Right lobe of liver (tissue), 6 donors: ENCODE data around the gene PICALM. TPM values are rescaled to one million over a fixed set of nuclear protein-coding genes. Genes with fewer than 3 reads are reported as not detected.

ENCODE experiments used
- ATAC-seq, 4 donors: fragments of 200-7000 bp; cut with Tn5 transposase; one replicate each; pipeline ENCODE4 v1.9.1; 2020; ENCODE audit warnings: mild to moderate bottlenecking in 4 of 4, moderate library complexity in 4 of 4
- DNase-seq, 3 donors: peaks; one replicate each; pipeline ENCODE4 v3.0.0-alpha.2; 2020
- H3K27ac ChIP-seq, 3 donors: fragments of 200-600 bp; one replicate each; pipeline ENCODE4 v1.8.0; 2022
- H3K27me3 ChIP-seq, 2 donors: fragments of 200-600 bp; one replicate each; pipeline ENCODE4 v1.8.0; 2022
- H3K36me3 ChIP-seq, 4 donors: fragments of 200-600 bp; sonication (generic) in 1 of 4; one replicate each; pipeline versions ENCODE4 v1.5.1 to v1.8.0; 2017 to 2022; ENCODE audit warnings: control low read depth in 1 of 4
- H3K4me1 ChIP-seq, 4 donors: fragments of 200-600 bp; sonication (generic) in 1 of 4; one replicate each; pipeline versions ENCODE4 v1.5.1 to v1.8.0; 2017 to 2022; ENCODE audit warnings: control low read depth in 1 of 4
- H3K4me3 ChIP-seq, 3 donors: fragments of 200-600 bp; one replicate each; pipeline ENCODE4 v1.8.0; 2022
- H3K9me3 ChIP-seq, 4 donors: fragments of 200-600 bp; sonication (generic) in 1 of 4; one replicate each; pipeline versions ENCODE4 v1.5.1 to v1.8.0; 2017 to 2022; ENCODE audit warnings: control low read depth in 1 of 4
- POLR2A ChIP-seq: fragments of 450-650 bp; IDR thresholded peaks from one replicate; pipeline ENCODE4 v1.6.1; 2017; ENCODE audit warnings: antibody characterized with exemption, mild to moderate bottlenecking
- WGBS: methylation state at CpG from one replicate; pipeline ENCODE4 v1.1.6; 2018; ENCODE audit warnings: low coverage, low lambda C conversion rate; ENCODE audit not compliant: insufficient coverage; ENCODE audit errors: missing lambda C conversion rate; 5-methylcytosine and 5-hydroxymethylcytosine counted together
- intact Hi-C, 2 donors: fragments of 100-400 bp; cut with DNase I; formaldehyde crosslinking; loops; one replicate each; pipeline versions ENCODE4 v1.11.2 to v1.14.1; 2022
- total RNA-seq, 6 experiments: library from RNA; depleted of rRNA in 2 of 6; stranded (reverse); fragments of >200 nt in 2 of 6; fragmentation: NEBNext Ultra II Directional in 3 of 6; extraction: Animal tissue kit (Norgen Biotek cat#: 25700) in 3 of 6; gene quantifications; one replicate each; pipeline versions ENCODE4 v1.1.0 to v1.2.4, GENCODE V29; 2016 to 2023
- TF ChIP-seq, protein P1 (sequence below), 4 donors: fragments of 200-600 bp in 3 of 4; fragments of 450-650 bp in 1 of 4; IDR thresholded peaks; one replicate each; pipeline versions ENCODE4 v1.5.1 to v1.8.0; 2016 to 2022; ENCODE audit warnings: antibody characterized with exemption in 4 of 4, mild to moderate bottlenecking in 2 of 4
- donor health status: DM: no; HTN: yes; CAD: no.
- donor health status: DM: no; HTN: no; CAD: no.
- donor health status: DM: no; HTN: no; CAD: no.
- donor health status: DM: no; HTN: yes; CAD: no.
- donor health status: DM: no; HTN: yes; CAD: no.

PICALM gene
- total RNA-seq, 6 experiments from 2014 or later: 84.1 to 137 (median 97.6) TPM

GRCh38 chr11:86035164-86035563 is 33.7 kb downstream of the PICALM start:
- peaks cover 0 to 29% (median 10%) of the 10 kb centered on the region in 4 donors for H3K4me1 ChIP-seq
- intact Hi-C loops: no loop called here
- H3K36me3 ChIP-seq: peaks cover 0 to 8% (median 0%) of the 10 kb centered on the region in 4 donors
- no peak for TF ChIP-seq POLR2A
- TF ChIP-seq, protein P1, sequence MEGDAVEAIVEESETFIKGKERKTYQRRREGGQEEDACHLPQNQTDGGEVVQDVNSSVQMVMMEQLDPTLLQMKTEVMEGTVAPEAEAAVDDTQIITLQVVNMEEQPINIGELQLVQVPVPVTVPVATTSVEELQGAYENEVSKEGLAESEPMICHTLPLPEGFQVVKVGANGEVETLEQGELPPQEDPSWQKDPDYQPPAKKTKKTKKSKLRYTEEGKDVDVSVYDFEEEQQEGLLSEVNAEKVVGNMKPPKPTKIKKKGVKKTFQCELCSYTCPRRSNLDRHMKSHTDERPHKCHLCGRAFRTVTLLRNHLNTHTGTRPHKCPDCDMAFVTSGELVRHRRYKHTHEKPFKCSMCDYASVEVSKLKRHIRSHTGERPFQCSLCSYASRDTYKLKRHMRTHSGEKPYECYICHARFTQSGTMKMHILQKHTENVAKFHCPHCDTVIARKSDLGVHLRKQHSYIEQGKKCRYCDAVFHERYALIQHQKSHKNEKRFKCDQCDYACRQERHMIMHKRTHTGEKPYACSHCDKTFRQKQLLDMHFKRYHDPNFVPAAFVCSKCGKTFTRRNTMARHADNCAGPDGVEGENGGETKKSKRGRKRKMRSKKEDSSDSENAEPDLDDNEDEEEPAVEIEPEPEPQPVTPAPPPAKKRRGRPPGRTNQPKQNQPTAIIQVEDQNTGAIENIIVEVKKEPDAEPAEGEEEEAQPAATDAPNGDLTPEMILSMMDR (IDR thresholded peaks at IDR 0.05): no peak
- 33% methylated on average over 1 of the region's 1 CpG for WGBS
- no peak overlapping the region for H3K4me3 ChIP-seq
- no peak overlapping the region for H3K27ac ChIP-seq
- H3K9me3 ChIP-seq: no peaks in the 10 kb centered on the region
- no peaks in the 10 kb centered on the region for H3K27me3 ChIP-seq
- peak; percentile 41 to 72 (median 50) for ATAC-seq
- no peak for DNase-seq

- H3K4me3 ChIP-seq: no peak overlapping the region
- peaks cover 0 to 29% (median 10%) of the 10 kb centered on the region in 4 donors for H3K4me1 ChIP-seq
- 74% methylated on average over 2 of the region's 2 CpGs for WGBS
- H3K27ac ChIP-seq: no peak overlapping the region
- H3K27me3 ChIP-seq: no peaks in the 10 kb centered on the region
- no peaks in the 10 kb centered on the region for H3K9me3 ChIP-seq
- TF ChIP-seq, protein P1 (IDR thresholded peaks at IDR 0.05): no peak
- TF ChIP-seq POLR2A: no peak
- ATAC-seq: peak in 2 of 4 donors; percentile 21 to 37
- peaks cover 0 to 8% (median 1%) of the 10 kb centered on the region in 4 donors for H3K36me3 ChIP-seq
- intact Hi-C loops: no loop called here
- no peak for DNase-seq
Observed at GRCh38 chr11:86034710-86035109, 34.2 kb downstream of the PICALM start.

GRCh38 chr11:86021377-86021776 is 47.5 kb downstream of the PICALM start:
- ATAC-seq: peak in 2 of 4 donors; percentile 32 to 42
- 74% methylated on average over 3 of the region's 3 CpGs for WGBS
- DNase-seq: no peak
- Histone ChIP-seq H3K27me3 (no peaks in the 10 kb centered on the region), H3K27ac (no peak overlapping the region), H3K4me1 (no peaks in the 10 kb centered on the region), H3K4me3 (no peak overlapping the region), H3K9me3 (no peaks in the 10 kb centered on the region), H3K36me3 (peaks cover 0 to 52% (median 10%) of the 10 kb centered on the region in 4 donors)
- TF ChIP-seq POLR2A: no peak
- TF ChIP-seq, protein P1 (IDR thresholded peaks at IDR 0.05): no peak
- intact Hi-C loops: no loop called here

GRCh38 chr11:86018249-86018648 is 50.6 kb downstream of the PICALM start:
- Histone ChIP-seq H3K4me1 (peaks cover 0 to 3% (median 0%) of the 10 kb centered on the region in 4 donors), H3K27me3 (no peaks in the 10 kb centered on the region), H3K27ac (no peak overlapping the region), H3K9me3 (no peaks in the 10 kb centered on the region), H3K36me3 (peaks cover 0 to 38% (median 2%) of the 10 kb centered on the region in 4 donors), H3K4me3 (no peak overlapping the region)
- 87% methylated on average over 1 of the region's 1 CpG for WGBS
- no peak for TF ChIP-seq POLR2A
- TF ChIP-seq, protein P1 (IDR thresholded peaks at IDR 0.05): no peak
- intact Hi-C loops: no loop called here
- DNase-seq (no peak), ATAC-seq (no peak)
